Measurements from ENCODE around the gene LRIG1. TPM values are rescaled to one million over a fixed set of nuclear protein-coding genes. Genes with fewer than 3 reads are reported as not detected.

Gene LRIG1
- total and polyA plus RNA-seq, 7 experiments from 2014 or later = 14.5 to 46.3 (median 34.4) TPM

DNA sequence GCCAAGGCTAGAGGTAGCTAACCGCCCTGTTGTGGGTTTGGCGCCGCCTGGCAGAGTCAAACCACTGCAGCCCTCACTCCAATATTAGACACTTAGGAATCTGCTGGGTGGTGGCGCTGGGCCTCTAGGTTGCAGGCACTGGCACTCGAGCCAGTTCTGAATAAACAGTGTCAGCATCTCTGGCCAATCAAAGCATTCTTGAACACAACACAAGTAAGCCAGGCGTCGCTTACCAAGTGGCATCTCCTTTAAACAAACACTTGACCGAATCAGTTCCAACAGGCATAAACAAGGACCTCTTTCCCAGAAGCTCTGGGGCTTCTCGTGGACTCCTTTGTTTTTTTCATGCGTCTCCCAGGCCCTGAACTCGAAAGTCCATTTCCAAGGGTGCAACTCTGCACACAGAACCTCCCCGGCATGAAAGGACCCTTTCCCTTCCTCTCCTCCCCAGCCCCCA lies 82.3 kb downstream of the LRIG1 start:
- no peak overlapping the region for H3K4me3 ChIP-seq (ENCODE audit: low read length)
- Mint-ChIP-seq H3K36me3 (peaks cover 23 to 48% (median 41%) of the 10 kb centered on the region in 5 donors), H3K4me3 (no peak overlapping the region), H3K27ac (peak overlapping the region in 1 of 9 donors; percentile 25), H3K4me1 (peaks cover 0 to 27% (median 16%) of the 10 kb centered on the region in 7 donors), H3K27me3 (no peaks in the 10 kb centered on the region), H3K9me3 (peaks cover 4 to 34% (median 19%) of the 10 kb centered on the region in 11 donors)
- POLR2A ChIA-PET = no interaction called here
- CTCF ChIA-PET = interaction anchor here (0.7 to 1.3 kb wide), 2 partner anchors 11 to 40 kb away, joined by 3 read pairs; no protein-coding TSS in a partner anchor
- H3K9me3 ChIP-seq (ENCODE audit: control insufficient read depth in 2 of 3, low read length in 3 of 3) = peaks cover 0 to 8% (median 0%) of the 10 kb centered on the region in 3 experiments
- no peaks in the 10 kb centered on the region for H3K4me1 ChIP-seq (ENCODE audit: control insufficient read depth in 2 of 2, insufficient read depth in 2 of 2, low read length in 2 of 2)
- no peak for ATAC-seq
- intact Hi-C loops (cut with micrococcal nuclease) = no loop called here
- no peak overlapping the region for H3K27ac ChIP-seq (ENCODE audit: low read depth, low read length)
- H3K36me3 ChIP-seq (ENCODE audit: control insufficient read depth in 2 of 3, insufficient read depth in 3 of 3, low read length in 3 of 3) = peaks cover 0 to 6% (median 2%) of the 10 kb centered on the region in 3 experiments
- no peak for DNase-seq
- H3K27me3 ChIP-seq (ENCODE audit: control insufficient read depth in 2 of 2, insufficient read depth in 2 of 2, low read length in 2 of 2) = no peaks in the 10 kb centered on the region

GRCh38 chr3:66416556-66417304 lies 84.1 kb downstream of the LRIG1 start:
- H3K4me3 Mint-ChIP-seq = no peak overlapping the region

GRCh38 chr3:66415867-66416428 lies 84.9 kb downstream of the LRIG1 start:
- no peak overlapping the region for H3K4me3 ChIP-seq (ENCODE audit: low read length)
- H3K27ac ChIP-seq (ENCODE audit: low read depth, low read length) = no peak overlapping the region
- Mint-ChIP-seq H3K9me3 (peaks cover 0 to 12% (median 7%) of the 10 kb centered on the region in 11 donors), H3K27ac (peak overlapping the region in 4 of 9 donors; percentile 0 to 62 (median 2)), H3K4me1 (peaks cover 0 to 38% (median 16%) of the 10 kb centered on the region in 7 donors), H3K4me3 (no peak overlapping the region), H3K27me3 (no peaks in the 10 kb centered on the region), H3K36me3 (peaks cover 15 to 33% (median 28%) of the 10 kb centered on the region in 5 donors)
- ChIA-PET POLR2A (no interaction called here), CTCF (no interaction called here)
- ATAC-seq = no peak
- no peak for DNase-seq
- H3K4me1 ChIP-seq (ENCODE audit: control insufficient read depth in 2 of 2, insufficient read depth in 2 of 2, low read length in 2 of 2) = no peaks in the 10 kb centered on the region
- H3K27me3 ChIP-seq (ENCODE audit: control insufficient read depth in 2 of 2, insufficient read depth in 2 of 2, low read length in 2 of 2) = no peaks in the 10 kb centered on the region
- no peaks in the 10 kb centered on the region for H3K9me3 ChIP-seq (ENCODE audit: control insufficient read depth in 2 of 3, low read length in 3 of 3)
- intact Hi-C loops (cut with micrococcal nuclease) = no loop called here
- peaks cover 0 to 29% (median 2%) of the 10 kb centered on the region in 3 experiments for H3K36me3 ChIP-seq (ENCODE audit: control insufficient read depth in 2 of 3, insufficient read depth in 3 of 3, low read length in 3 of 3)

More at GRCh38 chr3:66416556-66417304, 84.1 kb downstream of the LRIG1 start:
- no peak for DNase-seq
- ChIA-PET CTCF (no interaction called here), POLR2A (no interaction called here)
- Histone ChIP-seq H3K9me3 (ENCODE audit: control insufficient read depth in 2 of 3, low read length in 3 of 3) (peaks cover 0 to 5% (median 0%) of the 10 kb centered on the region in 3 experiments), H3K4me1 (ENCODE audit: control insufficient read depth in 2 of 2, insufficient read depth in 2 of 2, low read length in 2 of 2) (no peaks in the 10 kb centered on the region), H3K27me3 (ENCODE audit: control insufficient read depth in 2 of 2, insufficient read depth in 2 of 2, low read length in 2 of 2) (no peaks in the 10 kb centered on the region), H3K4me3 (ENCODE audit: low read length) (no peak overlapping the region), H3K36me3 (ENCODE audit: control insufficient read depth in 2 of 3, insufficient read depth in 3 of 3, low read length in 3 of 3) (peaks cover 0 to 22% (median 2%) of the 10 kb centered on the region in 3 experiments), H3K27ac (ENCODE audit: low read depth, low read length) (no peak overlapping the region)
- intact Hi-C loops (cut with micrococcal nuclease) = no loop called here
- peak overlapping the region in 2 of 9 donors; percentile 32 to 59 for H3K27ac Mint-ChIP-seq
- peaks cover 0 to 20% (median 8%) of the 10 kb centered on the region in 11 donors for H3K9me3 Mint-ChIP-seq
- ATAC-seq = no peak
- H3K4me1 Mint-ChIP-seq = peaks cover 0 to 40% (median 16%) of the 10 kb centered on the region in 7 donors
- peaks cover 21 to 36% (median 29%) of the 10 kb centered on the region in 5 donors for H3K36me3 Mint-ChIP-seq
- no peaks in the 10 kb centered on the region for H3K27me3 Mint-ChIP-seq

DNA sequence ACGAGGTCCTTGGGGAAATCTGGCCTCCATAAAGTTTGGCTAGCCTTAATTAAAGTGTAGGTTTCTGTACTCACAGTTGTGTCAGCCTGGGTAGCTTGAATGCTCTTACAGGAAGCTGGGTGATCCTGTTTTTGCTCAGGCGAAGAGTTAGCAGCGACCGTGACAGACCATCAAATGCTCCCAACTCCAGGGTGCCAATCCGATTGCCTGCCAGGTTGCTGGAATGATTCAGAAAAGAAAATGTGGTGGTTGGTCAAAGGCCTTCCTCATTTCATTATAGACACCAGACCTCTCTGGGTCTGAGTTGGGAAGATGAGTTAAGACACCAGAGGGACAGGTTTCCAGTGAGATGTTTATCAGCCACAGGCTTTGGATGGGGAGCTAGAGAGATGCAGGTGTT lies 86.0 kb downstream of the LRIG1 start:
- no peaks in the 10 kb centered on the region for H3K27me3 ChIP-seq (ENCODE audit: control insufficient read depth in 2 of 2, insufficient read depth in 2 of 2, low read length in 2 of 2)
- ChIA-PET POLR2A (no interaction called here), CTCF (interaction anchor here (0.6 kb wide), 1 partner anchor 138 kb away, joined by 3 read pairs; no protein-coding TSS in a partner anchor)
- intact Hi-C loops (cut with micrococcal nuclease) = no loop called here
- Mint-ChIP-seq H3K27me3 (no peaks in the 10 kb centered on the region), H3K36me3 (peaks cover 6 to 22% (median 19%) of the 10 kb centered on the region in 5 donors), H3K4me1 (peaks cover 0 to 29% (median 8%) of the 10 kb centered on the region in 7 donors), H3K27ac (peak overlapping the region in 1 of 9 donors; percentile 34), H3K4me3 (no peak overlapping the region), H3K9me3 (peaks cover 0 to 1% (median 0%) of the 10 kb centered on the region in 11 donors)
- ATAC-seq (no peak), DNase-seq (no peak)
- H3K27ac ChIP-seq (ENCODE audit: low read depth, low read length) = no peak overlapping the region
- no peaks in the 10 kb centered on the region for H3K9me3 ChIP-seq (ENCODE audit: control insufficient read depth in 2 of 3, low read length in 3 of 3)
- peaks cover 0 to 32% (median 2%) of the 10 kb centered on the region in 3 experiments for H3K36me3 ChIP-seq (ENCODE audit: control insufficient read depth in 2 of 3, insufficient read depth in 3 of 3, low read length in 3 of 3)
- no peaks in the 10 kb centered on the region for H3K4me1 ChIP-seq (ENCODE audit: control insufficient read depth in 2 of 2, insufficient read depth in 2 of 2, low read length in 2 of 2)
- no peak overlapping the region for H3K4me3 ChIP-seq (ENCODE audit: low read length)

GRCh38 chr3:66413151-66413751 lies 87.6 kb downstream of the LRIG1 start:
- no peak overlapping the region for H3K4me3 Mint-ChIP-seq

GRCh38 chr3:66411961-66412887 lies 88.6 kb downstream of the LRIG1 start:
- CTCF ChIA-PET = interaction anchor here (0.6 kb wide), 1 partner anchor 404 kb away, joined by 3 read pairs; no protein-coding TSS in a partner anchor
- no peak overlapping the region for H3K27ac Mint-ChIP-seq
- peaks cover 0 to 51% (median 5%) of the 10 kb centered on the region in 3 experiments for H3K36me3 ChIP-seq (ENCODE audit: control insufficient read depth in 2 of 3, insufficient read depth in 3 of 3, low read length in 3 of 3)

More at GRCh38 chr3:66413151-66413751, 87.6 kb downstream of the LRIG1 start:
- no peaks in the 10 kb centered on the region for H3K9me3 ChIP-seq (ENCODE audit: control insufficient read depth in 2 of 3, low read length in 3 of 3)
- H3K4me1 ChIP-seq (ENCODE audit: control insufficient read depth in 2 of 2, insufficient read depth in 2 of 2, low read length in 2 of 2) = no peaks in the 10 kb centered on the region
- intact Hi-C loops (cut with micrococcal nuclease) = no loop called here
- CTCF ChIA-PET = no interaction called here
- Mint-ChIP-seq H3K27me3 (no peaks in the 10 kb centered on the region), H3K27ac (peak overlapping the region in 1 of 9 donors; percentile 35), H3K4me1 (peaks cover 0 to 21% (median 2%) of the 10 kb centered on the region in 7 donors), H3K9me3 (no peaks in the 10 kb centered on the region), H3K36me3 (peaks cover 5 to 19% (median 13%) of the 10 kb centered on the region in 5 donors)
- DNase-seq = no peak
- H3K27ac ChIP-seq (ENCODE audit: low read depth, low read length) = no peak overlapping the region
- POLR2A ChIA-PET = no interaction called here
- H3K36me3 ChIP-seq (ENCODE audit: control insufficient read depth in 2 of 3, insufficient read depth in 3 of 3, low read length in 3 of 3) = peaks cover 0 to 45% (median 5%) of the 10 kb centered on the region in 3 experiments
- no peaks in the 10 kb centered on the region for H3K27me3 ChIP-seq (ENCODE audit: control insufficient read depth in 2 of 2, insufficient read depth in 2 of 2, low read length in 2 of 2)
- ATAC-seq = no peak
- H3K4me3 ChIP-seq (ENCODE audit: low read length) = no peak overlapping the region

More at GRCh38 chr3:66411961-66412887, 88.6 kb downstream of the LRIG1 start:
- Histone ChIP-seq H3K4me1 (ENCODE audit: control insufficient read depth in 2 of 2, insufficient read depth in 2 of 2, low read length in 2 of 2) (no peaks in the 10 kb centered on the region), H3K4me3 (ENCODE audit: low read length) (no peak overlapping the region), H3K27ac (ENCODE audit: low read depth, low read length) (no peak overlapping the region), H3K9me3 (ENCODE audit: control insufficient read depth in 2 of 3, low read length in 3 of 3) (no peaks in the 10 kb centered on the region), H3K27me3 (ENCODE audit: control insufficient read depth in 2 of 2, insufficient read depth in 2 of 2, low read length in 2 of 2) (no peaks in the 10 kb centered on the region)
- H3K4me3 Mint-ChIP-seq = no peak overlapping the region
- H3K4me1 Mint-ChIP-seq = peaks cover 0 to 23% (median 0%) of the 10 kb centered on the region in 7 donors
- POLR2A ChIA-PET = no interaction called here
- DNase-seq = no peak
- H3K36me3 Mint-ChIP-seq = peaks cover 5 to 16% (median 8%) of the 10 kb centered on the region in 5 donors
- H3K9me3 Mint-ChIP-seq = no peaks in the 10 kb centered on the region
- no peaks in the 10 kb centered on the region for H3K27me3 Mint-ChIP-seq
- intact Hi-C loops (cut with micrococcal nuclease) = no loop called here
- ATAC-seq = peak; percentile 19
